DND-41 (cell line): ENCODE measurements around the gene LRRIQ1.

ENCODE experiments used
- ATAC-seq: fragments of 200-7000 bp; cut with Tn5 transposase; 3 replicates; pipeline ENCODE4 v1.9.1; 2021; ENCODE audit warnings: low read depth; ENCODE audit not compliant: insufficient read depth
- DNase-seq: peaks from one replicate; pipeline ENCODE4 v3.0.0-alpha.2; 2020
- H2AFZ ChIP-seq: 2 replicates; pipeline ENCODE4 v1.6.0; 2012; ENCODE audit warnings: low read depth, low read length
- H3K27ac ChIP-seq: 2 replicates; pipeline ENCODE4 v1.5.1; 2012; ENCODE audit warnings: low read length, inconsistent platforms
- H3K27me3 ChIP-seq: fragments of 200-600 bp; sonication (generic); 2 replicates; pipeline ENCODE4 v1.6.0; 2012; ENCODE audit warnings: low read length, mild to moderate bottlenecking, inconsistent platforms; ENCODE audit not compliant: insufficient read depth, poor library complexity
- H3K36me3 ChIP-seq: 2 replicates; pipeline ENCODE4 v1.5.1; 2012; ENCODE audit warnings: low read length, inconsistent platforms; ENCODE audit not compliant: insufficient read depth
- H3K4me1 ChIP-seq: 2 replicates; pipeline ENCODE4 v1.5.1; 2012; ENCODE audit warnings: mild to moderate bottlenecking, low read length; ENCODE audit not compliant: insufficient read depth
- H3K4me2 ChIP-seq: 2 replicates; pipeline ENCODE4 v1.6.0; 2012; ENCODE audit warnings: mild to moderate bottlenecking, moderate library complexity, low read length, inconsistent platforms; ENCODE audit not compliant: insufficient read depth
- H3K4me3 ChIP-seq, 2 experiments: fragments of 200-600 bp in 1 of 2; shearing (Covaris generic) in 1 of 2; 2 replicates each; pipeline ENCODE4 v1.5.1; 2012 to 2016; ENCODE audit warnings: inconsistent platforms in 2 of 2, low read length in 2 of 2, mild to moderate bottlenecking in 2 of 2, low read depth in 1 of 2, moderate library complexity in 1 of 2
- H3K79me2 ChIP-seq: 2 replicates; pipeline ENCODE4 v1.6.0; 2012; ENCODE audit warnings: low read length, inconsistent platforms; ENCODE audit not compliant: insufficient read depth
- H3K9ac ChIP-seq: 2 replicates; pipeline ENCODE4 v1.6.0; 2012; ENCODE audit warnings: low read depth, mild to moderate bottlenecking, inconsistent platforms, low read length, moderate library complexity
- H3K9me3 ChIP-seq: 2 replicates; pipeline ENCODE4 v1.5.1; 2012; ENCODE audit warnings: low read length, moderate library complexity, mild to moderate bottlenecking, inconsistent platforms; ENCODE audit not compliant: insufficient read depth, severe bottlenecking
- H4K20me1 ChIP-seq: 2 replicates; pipeline ENCODE4 v1.6.0; 2012; ENCODE audit warnings: low read length; ENCODE audit not compliant: insufficient read depth
- CTCF ChIP-seq: IDR thresholded peaks from 2 replicates; pipeline ENCODE4 v1.5.1; 2012; ENCODE audit warnings: borderline replicate concordance, low read length, moderate library complexity, mild to moderate bottlenecking; ENCODE audit not compliant: poor library complexity, severe bottlenecking; ENCODE audit errors: extremely low read depth
- EZH2 ChIP-seq: IDR thresholded peaks from 3 replicates; pipeline ENCODE4 v1.6.1; 2012; ENCODE audit warnings: borderline replicate concordance, low read depth, mild to moderate bottlenecking, moderate library complexity, low read length, inconsistent platforms; ENCODE audit not compliant: severe bottlenecking

The LRRIQ1 gene

GRCh38 chr12:85279449-85280164 is 243.5 kb downstream of the LRRIQ1 start:
- DNase-seq: no peak
- Histone ChIP-seq H4K20me1 (no peaks in the 10 kb centered on the region), H3K9me3 (no peaks in the 10 kb centered on the region), H2AFZ (no peak overlapping the region), H3K4me1 (no peaks in the 10 kb centered on the region), H3K27ac (no peak overlapping the region), H3K36me3 (no peaks in the 10 kb centered on the region), H3K4me2 (no peak overlapping the region), H3K79me2 (no peaks in the 10 kb centered on the region), H3K27me3 (no peaks in the 10 kb centered on the region), H3K9ac (no peak overlapping the region), H3K4me3 (no peak overlapping the region)
- TF ChIP-seq EZH2: no peak
- no peak for TF ChIP-seq CTCF
- ATAC-seq: no peak

- no peak within 1 kb of the TSS for H3K27ac ChIP-seq
- no peaks in the 10 kb centered on the region for H3K9me3 ChIP-seq
- TF ChIP-seq CTCF (no peak), EZH2 (no peak)
- H3K27me3 ChIP-seq: no peaks in the 10 kb centered on the region
- no peak for ATAC-seq
- no peak for DNase-seq
- H3K36me3 ChIP-seq: no peaks in the 10 kb centered on the region
- H3K9ac ChIP-seq: no peak within 1 kb of the TSS
- no peak within 1 kb of the TSS for H3K4me2 ChIP-seq
- no peaks in the 10 kb centered on the region for H3K4me1 ChIP-seq
- no peak within 1 kb of the TSS for H2AFZ ChIP-seq
- H3K4me3 ChIP-seq: no peak within 1 kb of the TSS
- no peaks in the 10 kb centered on the region for H4K20me1 ChIP-seq
- no peaks in the 10 kb centered on the region for H3K79me2 ChIP-seq
Measured at GRCh38 chr12:85280165-85280983, 244.2 kb downstream of the LRRIQ1 start, which contains the start of gene ALX1. ALX1 (plus strand) TSS chr12:85280220; CDS start chr12:85280262, 42 bp downstream.

- H4K20me1 ChIP-seq: no peaks in the 10 kb centered on the region
- H3K9ac ChIP-seq: no peak overlapping the region
- no peak for DNase-seq
- H3K9me3 ChIP-seq: no peaks in the 10 kb centered on the region
- no peaks in the 10 kb centered on the region for H3K36me3 ChIP-seq
- no peaks in the 10 kb centered on the region for H3K79me2 ChIP-seq
- H3K4me2 ChIP-seq: no peak overlapping the region
- no peak for ATAC-seq
- H2AFZ ChIP-seq: no peak overlapping the region
- no peaks in the 10 kb centered on the region for H3K4me1 ChIP-seq
- no peak overlapping the region for H3K27ac ChIP-seq
- H3K4me3 ChIP-seq: no peak overlapping the region
- no peaks in the 10 kb centered on the region for H3K27me3 ChIP-seq
- TF ChIP-seq EZH2: no peak
- no peak for TF ChIP-seq CTCF
Measured at GRCh38 chr12:85280984-85281630, 245.0 kb downstream of the LRRIQ1 start.
